Astrocyte of the hippocampus (primary cell): Measurements from ENCODE around the gene MAP3K7.

ENCODE experiments used
- DNase-seq: peaks from one replicate; pipeline ENCODE4 v3.0.0; 2011; ENCODE audit warnings: low read depth, low spot score

MAP3K7 gene

DNA sequence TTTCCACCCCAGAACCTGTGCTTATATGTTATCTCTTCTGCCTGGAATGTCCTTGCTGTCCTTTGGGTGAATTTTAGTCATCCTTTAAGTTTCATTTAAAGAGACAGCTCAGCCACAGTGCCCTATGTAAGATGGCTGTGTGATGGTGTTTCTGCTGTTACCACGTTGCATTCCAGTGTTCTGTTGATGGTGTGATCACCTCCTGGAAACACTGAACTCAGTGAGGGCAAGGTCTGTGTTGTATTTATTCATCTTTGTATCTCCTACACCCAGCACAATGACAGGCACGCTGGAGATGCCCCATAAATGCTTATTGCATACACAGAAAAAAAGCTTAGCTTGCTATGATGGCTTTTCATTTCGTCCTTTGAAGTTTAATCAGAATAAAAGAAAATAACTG lies 102.5 kb downstream of the MAP3K7 start:
- DNase-seq = no peak

DNA sequence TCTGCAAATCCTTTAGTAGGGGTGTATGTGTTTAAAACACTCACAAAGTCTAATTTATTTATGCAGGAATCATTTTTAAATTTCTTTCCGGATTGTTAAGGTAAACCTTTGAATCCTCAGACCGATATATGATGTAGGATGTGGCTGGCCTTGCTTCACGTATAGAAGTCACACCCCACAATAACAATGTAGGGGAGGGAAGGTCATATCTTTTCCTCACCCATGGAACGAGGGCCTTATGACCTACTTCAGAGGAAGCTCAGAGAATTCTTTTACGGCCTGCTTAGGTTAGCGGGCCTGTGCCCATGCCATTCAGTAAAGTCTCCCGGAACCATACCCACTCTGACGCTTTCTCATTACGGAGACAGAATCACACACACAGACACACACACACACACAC lies 102.9 kb downstream of the MAP3K7 start:
- DNase-seq = no peak

DNA sequence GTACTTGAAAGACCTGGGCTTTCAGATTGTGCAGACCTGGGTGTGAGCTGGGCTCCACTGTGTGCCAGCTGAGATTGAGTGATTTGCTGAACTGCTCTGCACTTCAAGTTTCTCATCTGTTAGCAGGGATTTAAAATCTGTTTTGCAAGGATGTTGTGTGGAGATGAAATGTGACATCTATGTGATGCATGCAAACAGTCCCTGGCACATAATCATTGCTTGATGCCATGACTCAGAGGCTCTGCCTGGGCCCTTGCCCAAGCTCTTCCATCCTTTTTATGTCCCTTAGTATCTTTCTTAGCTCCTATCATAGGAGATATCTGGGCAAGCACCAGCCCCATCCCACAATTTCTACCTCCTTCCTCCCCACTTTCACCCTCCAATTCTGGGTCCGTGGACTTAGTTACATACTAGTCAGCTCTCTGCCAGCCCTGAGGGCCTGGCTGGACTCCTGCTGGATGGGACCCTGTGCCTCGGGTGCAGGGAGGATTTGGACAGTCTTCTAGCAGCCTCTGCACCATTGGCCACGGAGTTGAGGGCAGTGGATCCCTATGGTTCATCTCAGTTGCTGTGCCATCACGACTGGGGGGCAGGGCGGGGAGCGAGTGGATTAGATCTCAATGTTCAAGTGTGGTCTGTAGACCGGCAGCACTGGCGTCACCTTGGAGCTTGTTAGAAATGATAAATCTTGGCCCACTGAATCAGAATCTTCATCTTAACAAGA lies 103.6 kb downstream of the MAP3K7 start:
- DNase-seq = no peak

DNA sequence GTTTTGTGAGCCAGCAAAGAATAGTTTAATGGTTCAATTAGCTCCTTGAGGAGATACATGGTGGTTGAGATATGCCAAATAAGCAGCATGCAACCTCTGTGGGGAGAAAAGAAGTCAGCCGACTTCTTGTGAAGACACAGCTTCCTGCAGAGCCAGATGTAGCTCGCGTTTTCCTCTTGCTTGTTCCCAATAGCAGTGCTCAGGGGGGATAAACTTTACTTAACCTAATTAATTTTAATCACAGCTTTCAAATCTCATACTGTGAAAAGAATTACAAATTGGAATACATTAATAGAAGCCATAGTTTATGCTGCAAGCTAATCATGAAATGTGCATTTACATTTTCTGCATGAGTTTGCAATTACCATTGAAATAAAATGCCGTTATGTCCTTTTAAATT lies 106.2 kb downstream of the MAP3K7 start:
- DNase-seq = no peak

DNA sequence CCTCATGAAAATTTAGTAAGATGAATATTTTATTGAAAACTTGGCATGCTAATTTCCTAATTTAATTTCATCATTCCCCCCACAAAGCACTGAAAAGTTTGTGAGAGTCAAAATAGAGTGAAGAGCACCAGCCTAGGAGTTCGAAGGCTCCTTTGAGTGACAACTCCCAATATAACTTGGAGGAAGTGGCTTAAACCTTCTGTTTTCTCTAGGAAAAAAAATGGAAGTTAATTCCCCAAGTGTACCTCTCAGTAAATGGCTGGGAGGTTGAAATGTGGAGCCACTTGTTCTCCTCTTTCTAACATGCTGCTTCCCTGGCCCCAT lies 107.3 kb downstream of the MAP3K7 start:
- no peak for DNase-seq

DNA sequence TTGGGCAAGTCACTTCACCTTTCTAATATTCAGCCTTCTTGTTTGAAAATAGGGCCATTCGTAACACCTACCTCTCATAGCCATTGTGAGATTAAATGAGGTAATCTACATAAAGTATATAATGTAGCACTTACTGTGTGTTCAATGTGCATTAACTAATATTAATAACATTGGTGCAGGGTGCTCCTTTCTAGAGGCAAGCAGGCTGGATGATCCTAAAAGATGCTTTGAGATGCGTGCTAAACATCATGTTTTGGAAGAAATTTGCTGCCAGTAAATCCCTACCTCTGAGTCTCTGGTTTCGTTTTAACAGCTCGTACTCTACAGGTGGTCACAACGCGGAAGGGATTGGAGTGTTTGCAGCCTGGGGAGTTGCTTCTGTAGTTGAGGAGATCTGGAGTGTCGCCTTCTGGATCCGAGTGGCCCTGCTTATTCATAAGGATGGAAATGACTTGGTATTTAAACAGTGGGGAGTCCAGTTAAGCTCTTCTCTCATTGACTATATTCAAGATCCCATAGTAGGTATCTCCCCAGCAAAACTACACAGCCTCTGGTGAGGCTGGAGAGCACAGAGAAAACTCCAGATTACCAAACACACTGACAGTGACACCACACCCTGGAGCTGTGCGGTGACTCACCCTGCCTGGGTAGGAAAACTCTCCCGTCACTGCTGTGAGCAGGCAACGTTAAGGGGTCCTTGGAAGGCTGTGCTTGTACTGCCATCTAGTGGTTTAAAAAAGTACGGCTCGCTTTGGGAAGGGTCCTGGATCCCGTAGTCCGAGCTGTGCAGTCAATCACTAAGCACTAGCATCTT lies 107.9 kb downstream of the MAP3K7 start:
- peak; percentile 97 for DNase-seq

DNA sequence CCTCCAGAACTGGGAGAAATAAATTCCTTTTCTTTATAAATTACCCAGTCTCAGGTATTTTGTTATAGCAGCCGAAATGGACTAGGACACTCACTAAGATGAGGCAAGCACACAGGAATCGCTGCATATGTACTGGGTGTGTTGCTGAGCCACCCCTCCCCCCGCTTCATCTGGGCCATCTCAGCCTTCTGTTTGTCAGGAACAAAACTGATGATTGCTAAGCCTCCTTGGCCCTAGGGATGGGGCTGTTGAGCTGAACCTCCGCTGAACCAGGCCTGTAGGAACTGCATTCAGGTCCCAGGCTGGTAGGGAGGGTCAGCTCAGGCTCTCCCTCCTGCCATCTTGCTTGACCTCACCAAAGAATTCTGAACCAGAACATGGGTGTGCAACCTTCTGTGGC lies 108.6 kb downstream of the MAP3K7 start:
- DNase-seq = no peak

DNA sequence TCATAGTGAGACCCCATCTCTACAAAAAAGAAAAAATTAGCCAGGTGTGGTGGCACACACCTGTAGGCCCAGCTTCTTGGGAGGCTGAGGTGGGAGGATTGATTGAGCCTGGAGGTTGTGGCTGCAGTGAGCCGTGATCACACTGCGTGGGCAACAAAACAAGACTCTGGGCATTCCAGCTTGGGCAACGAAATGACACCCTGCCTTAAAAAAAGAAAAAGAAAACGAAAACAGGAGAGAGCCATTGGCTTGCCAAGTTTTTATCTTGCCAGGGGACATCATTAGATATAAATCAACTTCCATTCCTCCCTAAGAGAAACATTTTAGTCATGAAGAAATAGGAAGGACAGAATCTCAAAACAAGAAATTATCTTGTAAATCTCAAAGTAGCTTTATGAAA lies 109.5 kb downstream of the MAP3K7 start:
- no peak for DNase-seq

DNA sequence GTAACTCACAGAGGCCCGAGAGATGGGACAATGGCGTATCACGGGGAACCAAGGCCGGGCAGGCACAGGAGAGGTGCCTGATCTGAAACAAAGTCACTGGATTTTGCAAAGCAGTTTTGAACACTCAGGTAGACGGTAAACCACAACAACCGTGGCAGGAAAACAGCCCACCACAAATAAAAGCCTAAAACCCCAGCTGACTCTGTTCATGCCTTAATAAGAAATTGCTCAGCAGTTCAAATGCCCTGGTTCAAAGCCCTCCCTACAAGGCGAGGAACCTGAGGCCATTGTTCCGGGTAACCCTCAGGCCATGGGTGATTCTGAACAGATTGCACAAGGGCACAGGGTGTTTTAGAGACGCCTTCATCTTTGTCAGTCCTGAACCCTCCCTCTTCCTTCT lies 114.2 kb downstream of the MAP3K7 start:
- DNase-seq = no peak

DNA sequence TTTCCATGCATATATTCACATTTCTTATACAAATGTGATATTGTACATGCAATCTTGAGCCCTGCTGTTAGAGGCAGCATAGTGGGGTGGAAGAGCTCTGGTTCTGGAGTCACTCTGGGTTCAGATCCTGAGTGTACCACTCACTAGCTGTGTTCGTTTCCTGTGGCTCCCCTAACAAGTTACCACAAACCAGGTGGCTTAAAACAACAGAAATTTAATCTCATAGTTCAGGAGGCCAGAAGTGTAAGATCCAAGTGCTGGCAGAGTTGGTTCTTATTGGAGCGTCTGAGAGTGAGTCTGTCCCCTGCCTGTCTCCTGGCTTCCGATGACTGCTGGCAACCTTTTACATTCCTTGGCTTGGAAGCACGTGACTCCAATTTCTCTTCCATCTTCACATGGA lies 115.6 kb downstream of the MAP3K7 start:
- no peak for DNase-seq

DNA sequence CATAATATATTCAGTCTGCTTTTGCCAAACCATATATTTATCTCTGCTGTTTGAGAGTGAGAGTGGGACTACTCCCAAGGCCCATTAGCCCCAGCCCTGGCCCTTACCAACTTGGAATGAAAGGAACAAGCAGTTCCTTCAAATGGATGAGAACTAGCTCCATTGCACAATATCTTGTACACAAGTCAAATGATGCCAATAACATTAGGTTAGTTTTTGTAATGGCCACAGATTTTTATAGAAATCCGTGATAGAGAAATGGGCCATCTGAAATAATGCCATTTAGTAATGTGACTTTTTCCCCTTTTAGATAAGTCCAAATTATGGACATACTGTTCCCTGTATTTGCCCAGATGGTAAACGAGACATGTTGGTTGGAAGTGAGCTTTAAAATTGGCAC lies 117.0 kb downstream of the MAP3K7 start:
- DNase-seq = no peak

DNA sequence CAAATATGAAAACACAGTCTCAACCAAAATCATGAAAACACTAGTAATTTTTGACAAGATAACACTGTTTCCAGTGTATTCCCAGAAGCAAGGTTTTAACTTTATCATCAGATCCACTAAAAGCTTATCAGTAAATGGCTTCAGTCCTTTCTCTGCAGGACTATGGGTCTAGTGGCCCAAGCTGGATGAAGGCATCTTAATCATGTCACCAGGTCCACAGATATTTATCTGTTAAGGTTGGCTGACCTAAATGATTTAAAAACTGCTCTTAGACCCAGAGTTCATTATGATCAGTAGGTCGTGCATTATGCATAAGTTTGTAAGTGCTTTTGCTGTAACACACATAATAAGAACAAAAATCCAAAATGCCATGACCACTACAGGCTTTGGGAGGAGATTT lies 118.0 kb downstream of the MAP3K7 start:
- no peak for DNase-seq

DNA sequence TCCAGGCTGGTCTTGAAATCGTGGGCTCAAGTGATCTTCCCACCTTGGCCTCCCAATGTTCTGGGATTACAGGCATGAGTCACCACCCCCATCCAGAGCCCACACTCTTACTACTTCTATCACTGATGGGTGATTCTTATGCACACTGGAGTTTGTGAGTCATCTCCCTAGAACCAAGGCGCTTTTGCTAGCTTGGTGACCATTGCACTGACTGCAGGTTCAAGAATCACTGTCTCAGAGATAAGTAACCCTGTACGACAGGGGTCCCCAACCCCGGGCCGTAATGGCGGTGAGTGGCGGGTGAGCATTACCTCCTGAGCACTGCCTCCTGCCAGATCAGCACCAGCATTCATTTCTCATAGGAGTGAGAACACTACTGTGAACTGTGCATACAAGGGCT lies 118.8 kb downstream of the MAP3K7 start:
- peak; percentile 60 for DNase-seq

DNA sequence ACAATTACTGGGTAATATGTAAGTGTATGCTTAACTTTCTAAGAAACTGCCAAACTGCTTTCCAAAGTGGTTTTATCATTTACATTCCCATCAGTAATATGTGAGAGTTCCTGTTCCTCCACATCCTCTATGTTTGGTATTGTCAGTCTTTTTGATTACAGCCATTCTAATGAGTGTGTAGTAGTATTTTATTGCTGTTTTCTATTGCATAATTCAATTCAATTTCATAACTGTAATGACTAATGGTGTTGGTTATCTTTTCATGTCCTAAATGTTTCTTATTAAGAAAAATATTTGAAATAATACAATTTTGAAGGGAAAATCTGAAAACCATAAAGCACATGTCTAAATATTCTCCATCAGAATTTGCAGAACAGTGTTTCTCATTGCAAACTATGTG lies 119.3 kb downstream of the MAP3K7 start:
- DNase-seq = no peak

DNA sequence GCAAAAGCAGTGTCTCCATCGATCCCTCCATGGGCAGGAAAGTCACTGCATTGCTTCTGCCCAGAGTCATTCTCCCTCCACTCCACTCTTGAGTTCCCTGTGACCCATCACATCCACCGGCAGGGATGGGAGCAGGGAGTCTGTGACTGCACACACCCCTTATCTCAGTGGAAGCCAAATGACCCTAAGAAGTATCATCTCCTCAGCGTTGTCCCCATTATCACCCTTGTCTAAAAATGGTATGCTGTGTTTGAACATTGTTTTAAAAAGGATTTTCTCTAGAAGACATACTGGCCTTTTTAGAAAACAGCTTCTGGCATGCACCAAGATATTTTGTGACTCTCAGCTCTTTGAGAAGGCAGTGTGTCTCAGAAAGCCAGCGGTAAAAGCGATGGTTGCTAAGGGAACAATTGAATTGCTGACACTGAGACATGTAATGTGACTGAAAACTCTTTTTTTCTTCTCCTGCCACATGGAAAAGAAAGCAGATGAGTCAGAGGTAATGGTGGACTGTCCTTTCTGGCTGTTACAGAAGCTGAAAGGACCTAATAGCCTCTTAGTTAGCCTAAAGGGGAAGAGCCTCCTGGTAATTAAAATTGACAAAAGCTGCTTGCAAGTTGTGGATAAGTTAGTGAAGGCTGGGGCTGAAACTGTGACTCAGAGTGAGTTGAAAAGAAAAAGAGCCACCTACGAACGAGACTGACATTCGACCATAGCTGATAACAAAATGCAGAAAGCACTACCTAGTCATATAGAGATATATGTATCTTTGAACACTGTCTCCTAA lies 120.5 kb downstream of the MAP3K7 start:
- peak; percentile 73 for DNase-seq

DNA sequence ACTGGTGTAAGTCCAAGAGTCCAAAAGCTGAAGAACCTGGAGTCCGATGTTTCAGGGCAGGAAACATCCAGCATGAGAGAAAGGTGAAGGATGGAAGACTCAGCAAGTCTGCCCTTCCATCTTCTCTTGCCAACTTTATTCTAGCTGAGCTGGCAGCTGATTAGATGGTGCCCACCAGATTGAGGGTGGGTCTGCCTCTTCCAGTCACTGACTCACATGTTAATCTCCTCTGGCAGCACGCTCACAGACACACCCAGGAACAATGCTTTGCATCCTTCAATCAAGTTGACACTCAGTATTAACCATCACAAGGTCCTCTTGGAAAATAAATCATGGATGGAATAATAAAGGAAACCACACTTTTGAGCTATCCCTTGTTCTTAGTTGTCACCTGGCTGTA lies 121.2 kb downstream of the MAP3K7 start:
- DNase-seq = no peak

DNA sequence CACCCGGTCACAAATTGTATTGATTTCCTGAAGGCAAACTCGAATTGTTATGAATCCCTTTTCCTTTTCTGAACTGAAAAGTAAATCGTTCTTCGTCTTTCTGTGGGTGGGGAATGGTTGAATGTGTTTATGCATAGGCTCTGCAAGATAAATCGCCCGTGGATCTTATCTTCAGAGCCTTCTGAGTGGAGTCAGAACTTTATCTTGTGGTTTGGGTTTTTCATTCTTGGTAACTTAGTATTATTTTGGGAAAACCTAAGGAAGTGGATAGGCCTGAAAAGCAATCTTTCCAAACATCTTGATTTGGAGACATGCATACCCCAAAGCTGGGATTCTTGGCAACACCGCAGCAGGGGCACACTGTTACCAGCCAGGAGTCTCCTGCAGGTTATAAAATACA lies 122.4 kb downstream of the MAP3K7 start:
- no peak for DNase-seq

DNA sequence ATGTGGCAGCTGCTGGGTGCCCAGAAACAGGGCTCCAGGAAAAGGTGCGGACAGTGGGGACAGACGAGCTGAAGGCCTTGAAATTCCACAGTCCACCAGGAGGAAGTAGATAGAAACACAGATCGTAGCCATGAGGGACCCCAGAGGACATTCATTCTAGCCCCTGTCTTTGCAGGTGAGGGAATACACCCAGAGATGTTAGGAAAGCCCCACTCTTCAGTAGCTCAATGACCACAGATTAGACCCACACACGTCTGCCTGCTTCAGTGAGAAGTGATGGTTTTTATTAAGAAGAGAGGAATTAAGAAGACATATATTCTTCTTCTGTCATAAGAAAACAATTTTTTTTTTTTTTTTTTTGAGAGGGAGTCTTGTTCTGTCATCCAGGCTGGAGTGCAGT lies 123.0 kb downstream of the MAP3K7 start:
- DNase-seq = no peak
